ENCODE results near the gene RABAC1. TPM values are rescaled to one million over a fixed set of nuclear protein-coding genes. Genes with fewer than 3 reads are reported as not detected.

RABAC1 gene
- total and polyA plus RNA-seq, 2 of the 8 experiments (the other 6 are each of a cell fraction or from before 2014, with no cell fraction given) = 124 to 439 TPM

- no peak for TF ChIP-seq CTCF (IDR thresholded peaks at IDR 0.05; ENCODE audit: control extremely low read depth in 1 of 3, insufficient read depth in 1 of 3, low read depth in 1 of 3, low read length in 3 of 3)
These were observed 44.6 kb upstream of the RABAC1 start (continued) for GRCh38 chr19:42003506-42004294.

Data from H1 (cell line).